DOHH2 (cell line): ENCODE results near the gene SYNDIG1.

Experiments
- EZH2phosphoT487 ChIP-seq: fragments of 200-600 bp; sonication (generic); IDR thresholded peaks from 2 replicates; pipeline ENCODE4 v1.6.1; 2017; ENCODE audit warnings: borderline replicate concordance, mild to moderate bottlenecking, antibody characterized with exemption, low read length, moderate library complexity, mixed read lengths
- TF ChIP-seq, protein P1 (sequence below): fragments of 200-600 bp; sonication (generic); IDR thresholded peaks from one replicate; pipeline ENCODE4 v1.5.1; 2014; ENCODE audit warnings: antibody characterized with exemption, mild to moderate bottlenecking, low read depth, low read length; ENCODE audit not compliant: poor library complexity, severe bottlenecking

DNA sequence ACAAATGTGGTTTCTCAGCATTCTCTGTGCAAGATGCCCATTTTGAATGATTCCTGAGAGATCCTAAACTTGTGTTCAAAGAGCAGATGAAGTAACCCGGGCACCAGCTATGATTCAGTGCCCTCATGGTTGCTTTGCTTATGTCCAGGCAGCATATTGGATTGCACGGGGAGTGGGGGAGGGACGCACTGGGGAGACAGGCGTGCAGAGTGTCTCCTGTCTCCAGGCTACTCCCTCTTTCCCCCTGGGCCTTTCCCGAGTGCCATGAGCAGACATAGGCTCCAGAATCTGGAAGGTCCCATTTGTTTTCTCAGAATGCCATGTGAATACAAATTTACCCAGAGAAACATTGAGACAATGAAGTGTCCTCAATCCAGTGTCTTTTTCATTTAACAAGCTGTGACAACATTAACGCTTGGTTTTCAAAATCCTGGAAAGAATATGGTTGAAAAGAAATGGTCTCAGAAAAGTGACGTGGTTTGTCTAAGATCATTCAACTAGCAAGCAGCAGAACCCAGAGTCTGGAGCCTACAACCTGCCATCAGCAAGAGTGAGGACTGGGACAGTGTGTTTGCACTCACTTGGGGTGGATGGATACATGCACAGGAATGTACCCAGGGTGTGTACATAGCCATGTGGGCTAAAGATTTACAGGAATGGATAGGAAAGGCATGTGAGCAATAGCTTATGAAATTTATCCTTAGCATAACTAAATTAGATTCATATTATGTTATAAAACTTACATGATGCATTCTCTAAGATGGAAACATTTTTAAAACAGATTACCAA is 4.2 kb downstream of the SYNDIG1 start:
- TF ChIP-seq, protein P1, sequence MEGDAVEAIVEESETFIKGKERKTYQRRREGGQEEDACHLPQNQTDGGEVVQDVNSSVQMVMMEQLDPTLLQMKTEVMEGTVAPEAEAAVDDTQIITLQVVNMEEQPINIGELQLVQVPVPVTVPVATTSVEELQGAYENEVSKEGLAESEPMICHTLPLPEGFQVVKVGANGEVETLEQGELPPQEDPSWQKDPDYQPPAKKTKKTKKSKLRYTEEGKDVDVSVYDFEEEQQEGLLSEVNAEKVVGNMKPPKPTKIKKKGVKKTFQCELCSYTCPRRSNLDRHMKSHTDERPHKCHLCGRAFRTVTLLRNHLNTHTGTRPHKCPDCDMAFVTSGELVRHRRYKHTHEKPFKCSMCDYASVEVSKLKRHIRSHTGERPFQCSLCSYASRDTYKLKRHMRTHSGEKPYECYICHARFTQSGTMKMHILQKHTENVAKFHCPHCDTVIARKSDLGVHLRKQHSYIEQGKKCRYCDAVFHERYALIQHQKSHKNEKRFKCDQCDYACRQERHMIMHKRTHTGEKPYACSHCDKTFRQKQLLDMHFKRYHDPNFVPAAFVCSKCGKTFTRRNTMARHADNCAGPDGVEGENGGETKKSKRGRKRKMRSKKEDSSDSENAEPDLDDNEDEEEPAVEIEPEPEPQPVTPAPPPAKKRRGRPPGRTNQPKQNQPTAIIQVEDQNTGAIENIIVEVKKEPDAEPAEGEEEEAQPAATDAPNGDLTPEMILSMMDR = no peak
- TF ChIP-seq EZH2phosphoT487 = no peak
